Adrenal gland (tissue), 12 donors: Measurements from ENCODE around the gene SLC25A34. TPM values are rescaled to one million over a fixed set of nuclear protein-coding genes. Genes with fewer than 3 reads are reported as not detected.

ENCODE experiments used
- DNase-seq, 7 donors: peaks; one replicate each; pipeline ENCODE4 v3.0.0-alpha.2; 2019 to 2020
- H3K27ac ChIP-seq, 5 donors: fragments of 200-600 bp; sonication (generic) in 4 of 5; 1 replicate in 3 of 5; 2 replicates in 2 of 5; pipeline versions ENCODE4 v1.5.1 to v1.8.0; 2016 to 2020; ENCODE audit warnings: mild to moderate bottlenecking in 1 of 5
- H3K27me3 ChIP-seq: fragments of 200-600 bp; 2 replicates; pipeline ENCODE4 v1.8.0; 2021
- H3K36me3 ChIP-seq, 2 donors: fragments of 200-600 bp; replicated peaks in 1 of 2; 1 replicate in 1 of 2; 2 replicates in 1 of 2; pipeline versions ENCODE4 v1.5.1 to v1.8.0; 2018 to 2022
- H3K4me1 ChIP-seq, 2 donors: fragments of 200-600 bp; replicated peaks in 1 of 2; 1 replicate in 1 of 2; 2 replicates in 1 of 2; pipeline versions ENCODE4 v1.5.1 to v1.8.0; 2018 to 2021
- H3K4me3 ChIP-seq, 4 donors: fragments of 200-600 bp; sonication (generic) in 3 of 4; one replicate each; pipeline ENCODE4 v1.5.1; 2016 to 2018
- H3K9me3 ChIP-seq, 3 donors: fragments of 200-600 bp; sonication (generic) in 1 of 3; replicated peaks in 1 of 3; 1 replicate in 2 of 3; 2 replicates in 1 of 3; pipeline versions ENCODE4 v1.5.1 to v1.8.0; 2016 to 2021
- CTCF ChIP-seq, 6 experiments: fragments of 450-650 bp in 4 of 6; fragments of 200-600 bp in 2 of 6; sonication (generic) in 1 of 6; IDR thresholded peaks; 1 replicate in 5 of 6; 2 replicates in 1 of 6; pipeline versions ENCODE4 v1.5.1 to v1.8.0; 2016 to 2021; ENCODE audit warnings: antibody characterized with exemption in 6 of 6, mild to moderate bottlenecking in 2 of 6, moderate library complexity in 1 of 6
- POLR2A ChIP-seq, 2 donors: fragments of 450-650 bp; IDR thresholded peaks; one replicate each; pipeline ENCODE4 v1.6.1; 2017; ENCODE audit warnings: antibody characterized with exemption in 2 of 2, mild to moderate bottlenecking in 2 of 2, moderate library complexity in 1 of 2
- WGBS, 4 donors: extraction: QIAGEN DNeasy Blood & Tissue Kit in 2 of 4; methylation state at CpG; one replicate each; pipeline versions ENCODE4 v1.1.5 to v1.1.7; 2013 to 2017; 5-methylcytosine and 5-hydroxymethylcytosine counted together
- intact Hi-C, 2 donors: fragments of 100-400 bp; cut with DNase I; formaldehyde crosslinking; loops; one replicate each; pipeline versions ENCODE4 v1.14.1 to v1.15.0; 2022 to 2023
- polyA plus RNA-seq, 3 donors: library from polyadenylated mRNA; stranded (reverse); fragments of 200-250 nt in 2 of 3; fragments of 350-450 nt in 1 of 3; fragmentation: Illumina TruSeq in 1 of 3; extraction: RNeasy Lipid Tissue Mini Kit (QIAGEN cat#74804) in 1 of 3; gene quantifications; one replicate each; pipeline ENCODE4 v1.2.3, GENCODE V29; 2013 to 2014
- total RNA-seq, 9 donors: library from RNA; depleted of rRNA in 4 of 9; stranded (reverse); fragments of >200 nt in 4 of 9; fragments of 120-200 nt in 1 of 9; fragmentation: NEBNext Ultra II Directional in 1 of 9; extraction: Animal tissue kit (Norgen Biotek cat#: 25700) in 1 of 9; gene quantifications; one replicate each; pipeline versions ENCODE4 v1.1.0 to v1.2.4, GENCODE V29; 2013 to 2023
- donor health status: healthy with polysubstance abuse.
- donor health status: Bipolar disorder and iron deficiency.
- donor health status: DM: yes; HTN: yes; CAD: no.
- donor health status: DM: no; HTN: no; CAD: no.
- donor health status: DM: no; HTN: no; CAD: no.
- donor health status: DM: yes; HTN: yes; CAD: no.

Gene SLC25A34
- total and polyA plus RNA-seq, 12 donors, result 0.44 to 12.3 (median 5.7) TPM

DNA sequence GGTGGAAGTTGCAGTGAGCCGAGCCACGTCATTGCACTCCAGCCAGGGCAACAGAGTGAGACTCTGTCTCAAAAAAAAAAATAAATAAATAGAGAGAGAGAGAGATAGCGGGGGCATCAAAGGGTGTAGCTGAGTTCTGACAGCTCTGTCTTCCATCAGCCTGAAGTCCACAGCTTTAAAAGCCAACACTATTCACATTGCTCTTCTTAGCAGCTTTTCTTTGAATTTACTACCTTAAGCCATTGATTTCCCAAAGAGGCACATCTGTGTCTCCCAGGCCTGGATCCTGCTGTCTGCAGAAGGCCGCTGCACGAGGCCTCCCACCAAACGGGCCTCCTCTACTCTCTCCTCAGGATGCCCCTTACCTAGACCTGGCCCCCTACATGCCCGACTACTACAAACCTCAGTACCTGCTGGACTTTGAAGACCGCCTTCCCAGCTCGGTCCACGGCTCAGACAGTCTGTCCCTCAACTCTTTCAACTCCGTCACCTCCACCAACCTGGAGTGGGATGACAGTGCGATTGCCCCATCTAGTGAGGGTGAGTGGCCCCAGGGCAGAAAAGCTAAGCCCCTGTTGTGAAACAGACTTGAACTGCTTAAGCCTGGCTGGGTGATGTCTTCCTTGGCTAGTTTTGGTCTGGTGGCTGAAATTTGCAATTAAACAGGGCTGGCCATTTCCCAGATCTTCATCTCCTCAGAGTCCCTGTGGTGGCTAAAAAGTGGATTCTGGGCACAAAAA, 16.5 kb upstream of the SLC25A34 start:
- WGBS, 4 donors, result 91 to 97% (median 93%) methylated on average over 11 to 12 of the region's 12 CpGs
- intact Hi-C loops, result no loop called here
- H3K4me1 ChIP-seq, result peaks cover 3 to 13% of the 10 kb centered on the region in 2 donors

DNA sequence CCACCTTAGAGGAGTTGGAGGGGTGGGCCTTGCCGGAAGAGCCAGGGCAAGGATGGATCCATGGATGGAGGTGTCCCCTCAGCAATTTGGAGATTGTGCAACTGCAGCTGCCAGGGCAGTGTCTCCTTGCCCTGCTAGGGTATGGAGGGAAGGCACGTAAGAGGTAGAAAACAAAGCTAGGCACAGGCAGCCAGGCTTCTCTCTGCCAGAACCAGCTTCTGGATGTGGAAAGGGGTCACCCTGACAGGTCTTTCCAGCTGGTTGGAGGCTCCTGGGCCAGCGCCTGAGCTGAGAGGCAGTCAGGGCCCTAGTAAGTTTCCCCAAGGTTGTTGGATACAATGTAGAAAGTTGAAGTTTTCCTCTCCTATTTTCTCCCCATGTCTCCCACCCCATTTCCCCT, 15.2 kb upstream of the SLC25A34 start:
- H3K4me3 ChIP-seq, result no peak overlapping the region
- no peak for TF ChIP-seq CTCF (IDR thresholded peaks at IDR 0.05)
- no peak for TF ChIP-seq POLR2A (IDR thresholded peaks at IDR 0.05)
- intact Hi-C loops, result no loop called here
- no peak for DNase-seq
- peaks cover 0 to 8% of the 10 kb centered on the region in 2 donors for H3K4me1 ChIP-seq
- WGBS, 4 donors, result 94 to 100% (median 95%) methylated on average over 2 to 3 of the region's 3 CpGs
- peaks cover 0 to 87% of the 10 kb centered on the region in 2 donors for H3K36me3 ChIP-seq
- no peaks in the 10 kb centered on the region for H3K27me3 ChIP-seq
- no peaks in the 10 kb centered on the region for H3K9me3 ChIP-seq
- H3K27ac ChIP-seq, result no peak overlapping the region

More for the DNA sequence above, 16.5 kb upstream of the SLC25A34 start:
- Histone ChIP-seq H3K27me3 (no peaks in the 10 kb centered on the region), H3K36me3 (peaks cover 0 to 82% of the 10 kb centered on the region in 2 donors), H3K9me3 (no peaks in the 10 kb centered on the region), H3K27ac (no peak overlapping the region), H3K4me3 (no peak overlapping the region)
- TF ChIP-seq POLR2A (IDR thresholded peaks at IDR 0.05) (no peak), CTCF (IDR thresholded peaks at IDR 0.05) (no peak)
- no peak for DNase-seq

DNA sequence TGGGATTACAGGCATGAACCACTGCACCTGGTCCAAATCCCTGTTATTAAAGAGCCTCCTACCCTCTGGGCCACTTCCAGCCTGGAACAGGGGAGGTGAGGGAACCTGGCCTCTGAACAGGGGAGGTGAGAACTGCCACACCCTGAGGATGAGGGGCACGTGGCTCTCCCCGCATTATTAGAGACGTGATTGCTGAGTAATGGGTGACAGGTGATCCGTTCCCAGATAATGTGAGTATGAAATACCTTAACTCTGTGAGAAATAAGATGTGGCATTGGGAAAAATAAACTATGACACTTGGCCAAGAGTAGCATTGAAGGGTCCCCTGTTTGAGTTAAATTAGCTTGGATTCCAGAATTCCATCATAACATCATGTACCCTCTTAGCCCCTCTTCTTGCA, 13.6 kb upstream of the SLC25A34 start:
- TF ChIP-seq CTCF (IDR thresholded peaks at IDR 0.05) (no peak), POLR2A (IDR thresholded peaks at IDR 0.05) (no peak)
- no peak for DNase-seq
- H3K9me3 ChIP-seq, result no peaks in the 10 kb centered on the region
- H3K27ac ChIP-seq, result no peak overlapping the region
- peaks cover 0 to 87% of the 10 kb centered on the region in 2 donors for H3K36me3 ChIP-seq
- H3K4me3 ChIP-seq, result no peak overlapping the region
- 86 to 96% (median 91%) methylated on average over 4 of the region's 4 CpGs for WGBS, 4 donors
- no peaks in the 10 kb centered on the region for H3K27me3 ChIP-seq
- intact Hi-C loops, result no loop called here
- H3K4me1 ChIP-seq, result peaks cover 0 to 20% of the 10 kb centered on the region in 2 donors

GRCh38 chr1:15722836-15723532, 13.1 kb upstream of the SLC25A34 start:
- intact Hi-C loops, result no loop called here
- WGBS, 4 donors, result 75 to 88% (median 87%) methylated on average over 10 to 13 of the region's 13 CpGs
- no peak for DNase-seq

More at GRCh38 chr1:15722836-15723532, 13.1 kb upstream of the SLC25A34 start:
- H3K36me3 ChIP-seq, result peaks cover 0 to 87% of the 10 kb centered on the region in 2 donors
- H3K4me1 ChIP-seq, result peaks cover 0 to 16% of the 10 kb centered on the region in 2 donors
- no peaks in the 10 kb centered on the region for H3K27me3 ChIP-seq
- TF ChIP-seq POLR2A (IDR thresholded peaks at IDR 0.05), result no peak
- no peak for TF ChIP-seq CTCF (IDR thresholded peaks at IDR 0.05)
- no peaks in the 10 kb centered on the region for H3K9me3 ChIP-seq
- no peak overlapping the region for H3K4me3 ChIP-seq
- H3K27ac ChIP-seq, result peak overlapping the region in 1 of 5 donors; percentile 31
